ENCODE results near the gene IRF2BP2.
"Not testable (repeated sequence)": the region's sequence is repeated elsewhere in the genome, so short reads cannot be mapped to it uniquely, and the experiment has no call there.

The IRF2BP2 gene

GRCh38 chr1:234610061-234610665 is at the start of gene IRF2BP2:
Gene IRF2BP2 (minus strand): TSS chr1:234610178. CDS start chr1:234609494, 684 bp downstream.
- peak; percentile 66 to 71 for DNase-seq (ENCODE audit: low read depth in 2 of 2)

- DNase-seq (ENCODE audit: low read depth in 2 of 2), result no peak
Measured at GRCh38 chr1:234659538-234659937, 49.6 kb upstream of the IRF2BP2 start.

GRCh38 chr1:234658138-234658537 is 48.2 kb upstream of the IRF2BP2 start:
- no peak for DNase-seq (ENCODE audit: low read depth in 2 of 2)

GRCh38 chr1:234656944-234657654 is 47.1 kb upstream of the IRF2BP2 start:
- DNase-seq (ENCODE audit: low read depth in 2 of 2), result no peak

- DNase-seq (ENCODE audit: low read depth in 2 of 2), result no peak
Measured at GRCh38 chr1:234656070-234656895, 46.3 kb upstream of the IRF2BP2 start.

- DNase-seq (ENCODE audit: low read depth in 2 of 2), result no peak
Measured at GRCh38 chr1:234655328-234656069, 45.5 kb upstream of the IRF2BP2 start.

GRCh38 chr1:234654002-234654733 is 44.2 kb upstream of the IRF2BP2 start:
- no peak for DNase-seq (ENCODE audit: low read depth in 2 of 2)

GRCh38 chr1:234649432-234650081 is 39.6 kb upstream of the IRF2BP2 start:
- DNase-seq (ENCODE audit: low read depth in 2 of 2), result no peak

- DNase-seq (ENCODE audit: low read depth in 2 of 2), result no peak
Measured at GRCh38 chr1:234647758-234648157, 37.8 kb upstream of the IRF2BP2 start.

GRCh38 chr1:234647245-234647644 is 37.3 kb upstream of the IRF2BP2 start:
- DNase-seq (ENCODE audit: low read depth in 2 of 2), result no peak

GRCh38 chr1:234645964-234646363 is 36.0 kb upstream of the IRF2BP2 start:
- DNase-seq (ENCODE audit: low read depth in 2 of 2), result no peak

- DNase-seq (ENCODE audit: low read depth in 2 of 2), result no peak
Measured at GRCh38 chr1:234645474-234645953, 35.5 kb upstream of the IRF2BP2 start.

GRCh38 chr1:234644928-234645327 is 35.0 kb upstream of the IRF2BP2 start:
- DNase-seq (ENCODE audit: low read depth in 2 of 2), result no peak

- DNase-seq (ENCODE audit: low read depth in 2 of 2), result no peak
Measured at GRCh38 chr1:234643850-234644134, 33.8 kb upstream of the IRF2BP2 start.

- no peak for DNase-seq (ENCODE audit: low read depth in 2 of 2)
Measured at GRCh38 chr1:234643111-234643849, 33.3 kb upstream of the IRF2BP2 start.

- no peak for DNase-seq (ENCODE audit: low read depth in 2 of 2)
Measured at GRCh38 chr1:234642428-234642827, 32.5 kb upstream of the IRF2BP2 start.

GRCh38 chr1:234639961-234640360 is 30.0 kb upstream of the IRF2BP2 start:
- DNase-seq (ENCODE audit: low read depth in 2 of 2), result no peak

- DNase-seq (ENCODE audit: low read depth in 2 of 2), result no peak
Measured at GRCh38 chr1:234638832-234639799, 29.1 kb upstream of the IRF2BP2 start.

GRCh38 chr1:234634922-234635321 is 24.9 kb upstream of the IRF2BP2 start:
- not testable (repeated sequence) for DNase-seq (ENCODE audit: low read depth in 2 of 2)
